DOHH2 (cell line): ENCODE results near the gene GRIP2.

Experiments used
- CTCF ChIP-seq: fragments of 200-600 bp; sonication (generic); IDR thresholded peaks from one replicate; pipeline ENCODE4 v1.5.1; 2014; ENCODE audit warnings: antibody characterized with exemption, mild to moderate bottlenecking, low read depth, low read length; ENCODE audit not compliant: poor library complexity, severe bottlenecking
- EZH2phosphoT487 ChIP-seq: fragments of 200-600 bp; sonication (generic); IDR thresholded peaks from 2 replicates; pipeline ENCODE4 v1.6.1; 2017; ENCODE audit warnings: borderline replicate concordance, mild to moderate bottlenecking, antibody characterized with exemption, low read length, moderate library complexity, mixed read lengths

- TF ChIP-seq CTCF (no peak), EZH2phosphoT487 (no peak)
These were observed 20.0 kb upstream of the GRIP2 start for GRCh38 chr3:14560110-14560509.
